ENCODE data around the gene NAA35.

The NAA35 gene

DNA sequence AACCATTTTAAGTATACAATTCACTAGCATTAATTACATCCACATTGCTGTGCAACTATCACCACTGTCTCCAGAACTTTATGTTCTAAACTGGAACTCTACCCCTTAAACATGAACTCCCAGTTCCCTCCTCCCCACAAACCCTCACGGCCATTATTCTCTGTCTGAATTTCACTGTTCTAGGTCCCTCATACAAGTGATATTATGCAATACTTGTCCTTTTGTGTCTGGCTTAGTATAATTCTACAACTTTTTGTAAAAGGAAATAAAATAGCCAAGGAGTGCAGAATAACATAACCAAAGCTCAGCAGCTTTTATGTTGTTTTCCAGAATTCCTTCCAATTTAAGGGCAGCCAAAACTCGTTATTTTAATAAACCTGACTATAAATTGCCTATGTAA lies 53.2 kb downstream of the NAA35 start:
- no peak for DNase-seq
- Histone ChIP-seq H3K4me3 (ENCODE audit: low read depth, low read length) (no peak overlapping the region), H3K9me3 (ENCODE audit: severe bottlenecking) (no peaks in the 10 kb centered on the region), H3K36me3 (peaks cover 22% of the 10 kb centered on the region), H3K27me3 (ENCODE audit: insufficient read depth, low read depth, severe bottlenecking) (no peaks in the 10 kb centered on the region), H3K27ac (no peak overlapping the region)
- TF ChIP-seq, protein P1, sequence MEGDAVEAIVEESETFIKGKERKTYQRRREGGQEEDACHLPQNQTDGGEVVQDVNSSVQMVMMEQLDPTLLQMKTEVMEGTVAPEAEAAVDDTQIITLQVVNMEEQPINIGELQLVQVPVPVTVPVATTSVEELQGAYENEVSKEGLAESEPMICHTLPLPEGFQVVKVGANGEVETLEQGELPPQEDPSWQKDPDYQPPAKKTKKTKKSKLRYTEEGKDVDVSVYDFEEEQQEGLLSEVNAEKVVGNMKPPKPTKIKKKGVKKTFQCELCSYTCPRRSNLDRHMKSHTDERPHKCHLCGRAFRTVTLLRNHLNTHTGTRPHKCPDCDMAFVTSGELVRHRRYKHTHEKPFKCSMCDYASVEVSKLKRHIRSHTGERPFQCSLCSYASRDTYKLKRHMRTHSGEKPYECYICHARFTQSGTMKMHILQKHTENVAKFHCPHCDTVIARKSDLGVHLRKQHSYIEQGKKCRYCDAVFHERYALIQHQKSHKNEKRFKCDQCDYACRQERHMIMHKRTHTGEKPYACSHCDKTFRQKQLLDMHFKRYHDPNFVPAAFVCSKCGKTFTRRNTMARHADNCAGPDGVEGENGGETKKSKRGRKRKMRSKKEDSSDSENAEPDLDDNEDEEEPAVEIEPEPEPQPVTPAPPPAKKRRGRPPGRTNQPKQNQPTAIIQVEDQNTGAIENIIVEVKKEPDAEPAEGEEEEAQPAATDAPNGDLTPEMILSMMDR (IDR thresholded peaks at IDR 0.05; ENCODE audit: low read depth, low read length) = no peak

DNA sequence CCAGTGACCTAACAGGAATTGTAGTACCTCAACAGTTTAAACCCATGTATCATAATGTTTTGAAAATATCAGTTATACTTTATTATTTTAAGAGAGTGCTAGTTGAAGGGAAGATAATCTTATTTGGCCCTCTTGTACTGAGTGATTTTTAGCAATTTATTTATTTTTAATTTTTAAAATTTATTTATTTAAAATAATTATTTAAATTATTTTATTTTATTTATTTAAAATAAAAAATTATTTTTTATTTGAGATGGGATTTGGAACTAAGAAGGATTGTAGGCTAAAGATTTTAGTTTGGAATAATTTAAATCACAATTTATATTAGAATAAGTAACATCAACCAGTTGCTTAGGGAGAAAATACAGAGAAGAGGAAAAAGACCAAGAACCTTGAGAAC lies 54.2 kb downstream of the NAA35 start:
- DNase-seq = no peak
- Histone ChIP-seq H3K36me3 (peaks cover 26% of the 10 kb centered on the region), H3K27me3 (ENCODE audit: insufficient read depth, low read depth, severe bottlenecking) (no peaks in the 10 kb centered on the region), H3K27ac (no peak overlapping the region), H3K9me3 (ENCODE audit: severe bottlenecking) (no peaks in the 10 kb centered on the region), H3K4me3 (ENCODE audit: low read depth, low read length) (no peak overlapping the region)
- TF ChIP-seq, protein P1 (IDR thresholded peaks at IDR 0.05; ENCODE audit: low read depth, low read length) = no peak

DNA sequence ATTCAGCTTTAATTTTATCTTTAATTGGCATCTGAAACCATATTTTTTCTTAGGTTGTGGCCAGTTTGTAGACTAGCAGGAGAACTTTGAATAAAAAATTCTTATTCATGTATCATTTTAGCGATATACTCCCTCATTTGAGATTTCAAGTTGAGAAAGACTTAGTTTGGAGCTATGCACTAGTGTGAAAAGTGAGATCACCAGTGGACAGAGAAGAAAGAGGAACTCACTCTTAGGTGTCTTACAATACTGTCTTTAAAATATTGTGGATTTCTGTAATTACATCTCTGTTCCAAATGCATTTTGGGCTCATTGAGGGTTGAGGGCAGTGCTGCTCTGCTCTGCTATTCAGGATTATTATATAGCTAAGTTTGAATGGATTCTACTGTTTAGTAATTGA lies 54.7 kb downstream of the NAA35 start:
- DNase-seq = no peak
- peaks cover 24% of the 10 kb centered on the region for H3K36me3 ChIP-seq

DNA sequence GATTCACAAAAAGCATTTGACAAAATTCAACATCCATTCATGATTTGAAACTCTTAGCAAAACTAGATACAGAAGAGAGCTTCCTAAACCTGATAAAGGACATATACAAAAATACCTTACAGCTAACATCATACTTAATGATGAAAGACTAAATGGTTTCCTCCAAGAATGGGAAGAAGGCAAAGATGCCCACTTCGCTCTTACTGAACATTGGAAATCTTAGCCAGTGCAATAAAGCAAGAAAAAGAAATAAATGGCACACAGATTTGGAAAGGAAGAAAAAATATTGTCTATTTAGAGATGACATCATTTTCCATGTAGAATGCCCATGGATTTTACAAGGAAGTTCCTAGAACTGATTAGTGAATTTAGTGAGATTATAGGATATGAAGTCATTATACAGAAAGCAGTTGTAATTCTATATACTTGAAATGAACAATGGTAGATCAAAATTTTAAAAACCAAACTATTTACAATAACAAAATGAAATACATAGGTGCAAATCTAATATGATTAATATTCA lies 64.4 kb downstream of the NAA35 start:
- no peak for DNase-seq
- H3K27ac ChIP-seq = no peak overlapping the region
- peaks cover 66% of the 10 kb centered on the region for H3K36me3 ChIP-seq
- peaks cover 8% of the 10 kb centered on the region for H3K9me3 ChIP-seq (ENCODE audit: severe bottlenecking)
- H3K4me3 ChIP-seq (ENCODE audit: low read depth, low read length) = no peak overlapping the region
- no peaks in the 10 kb centered on the region for H3K27me3 ChIP-seq (ENCODE audit: insufficient read depth, low read depth, severe bottlenecking)
- TF ChIP-seq, protein P1 (IDR thresholded peaks at IDR 0.05; ENCODE audit: low read depth, low read length) = no peak

More for the DNA sequence above, 54.7 kb downstream of the NAA35 start:
- no peaks in the 10 kb centered on the region for H3K27me3 ChIP-seq (ENCODE audit: insufficient read depth, low read depth, severe bottlenecking)
- H3K27ac ChIP-seq = no peak overlapping the region
- H3K9me3 ChIP-seq (ENCODE audit: severe bottlenecking) = no peaks in the 10 kb centered on the region
- H3K4me3 ChIP-seq (ENCODE audit: low read depth, low read length) = no peak overlapping the region
- TF ChIP-seq, protein P1 (IDR thresholded peaks at IDR 0.05; ENCODE audit: low read depth, low read length) = no peak

DNA sequence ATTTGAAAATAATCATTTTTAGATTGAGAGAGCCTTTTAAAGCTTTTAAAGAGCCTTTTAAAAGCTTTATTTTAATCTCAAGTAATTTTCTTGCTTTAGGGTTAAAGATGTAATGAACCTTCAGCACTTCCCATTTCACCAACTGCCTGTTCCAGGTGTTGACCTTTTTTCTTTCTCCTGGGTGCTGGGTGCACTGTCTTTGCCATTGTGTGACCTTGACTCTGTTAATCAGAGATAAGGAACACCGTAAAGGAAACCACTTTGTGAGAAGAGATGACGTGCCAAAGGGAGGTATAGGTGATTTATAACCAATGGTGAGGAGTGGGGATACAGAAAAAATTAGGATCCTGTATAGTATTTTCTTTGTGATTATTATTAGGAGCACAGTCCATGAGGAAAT lies 68.2 kb downstream of the NAA35 start:
- Histone ChIP-seq H3K4me3 (ENCODE audit: low read depth, low read length) (no peak overlapping the region), H3K27ac (no peak overlapping the region), H3K27me3 (ENCODE audit: insufficient read depth, low read depth, severe bottlenecking) (no peaks in the 10 kb centered on the region), H3K9me3 (ENCODE audit: severe bottlenecking) (peaks cover 8% of the 10 kb centered on the region), H3K36me3 (peaks cover 78% of the 10 kb centered on the region)
- TF ChIP-seq, protein P1 (IDR thresholded peaks at IDR 0.05; ENCODE audit: low read depth, low read length) = no peak
- DNase-seq = no peak

DNA sequence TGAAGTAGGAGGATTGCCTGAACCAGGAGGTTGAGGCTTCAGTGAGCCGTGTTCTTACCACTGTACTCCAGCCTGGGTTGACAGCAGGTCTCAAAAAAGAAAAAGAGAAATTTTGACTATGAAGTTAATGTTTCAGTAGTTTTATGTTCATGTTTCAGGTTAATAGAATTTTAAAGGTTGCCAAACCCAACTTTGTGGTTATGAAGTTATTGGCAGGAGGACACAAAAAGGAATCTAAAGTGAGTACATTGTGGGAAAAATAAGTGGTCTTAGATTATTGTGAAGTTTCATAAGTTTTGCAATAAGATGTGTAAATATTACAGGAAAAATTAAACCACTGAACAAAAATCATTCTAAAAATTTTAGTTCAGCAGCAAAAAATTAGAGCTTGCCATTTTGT lies 79.8 kb downstream of the NAA35 start:
- H3K27me3 ChIP-seq (ENCODE audit: insufficient read depth, low read depth, severe bottlenecking) = no peaks in the 10 kb centered on the region
- no peak overlapping the region for H3K4me3 ChIP-seq (ENCODE audit: low read depth, low read length)
- no peaks in the 10 kb centered on the region for H3K9me3 ChIP-seq (ENCODE audit: severe bottlenecking)
- TF ChIP-seq, protein P1 (IDR thresholded peaks at IDR 0.05; ENCODE audit: low read depth, low read length) = no peak
- DNase-seq = no peak
- no peak overlapping the region for H3K27ac ChIP-seq
- H3K36me3 ChIP-seq = peaks cover 51% of the 10 kb centered on the region
